Ureter (tissue), 1 donor: ENCODE data around the gene TRAF3. TPM values are rescaled to one million over a fixed set of nuclear protein-coding genes. Genes with fewer than 3 reads are reported as not detected.
"Not testable (repeated sequence)": the region's sequence is repeated elsewhere in the genome, so short reads cannot be mapped to it uniquely, and the experiment has no call there.

Experiments
- DNase-seq: peaks from one replicate; pipeline ENCODE4 v3.0.0-alpha.2; 2020; ENCODE audit warnings: low spot score
- total RNA-seq: library from RNA; stranded (reverse); gene quantifications from one replicate; pipeline ENCODE4 v1.2.4, GENCODE V29; 2023
- donor health status: DM: yes; HTN: yes; CAD: no.

Gene TRAF3
- total RNA-seq, 1 donor from 2014 or later = 29.9 TPM

DNA sequence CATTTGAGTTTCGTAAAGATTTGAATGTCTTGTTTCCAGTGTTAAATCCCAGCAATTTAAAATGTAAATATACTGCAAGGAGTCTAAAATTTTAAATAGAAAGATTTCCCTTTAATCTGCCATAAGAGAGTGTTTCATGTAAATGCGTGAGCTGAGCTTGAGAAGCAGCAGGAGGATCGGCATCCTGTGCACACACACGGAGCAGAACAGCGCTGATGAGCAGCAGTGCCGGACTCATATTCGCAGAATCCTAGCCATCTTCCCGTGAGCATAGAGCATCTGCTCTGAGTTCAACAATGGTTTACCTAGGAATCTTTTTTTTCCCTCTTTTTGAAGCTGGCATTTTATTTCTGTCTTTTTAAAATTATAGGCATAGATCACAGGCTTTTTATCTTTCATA, 115.4 kb downstream of the TRAF3 start:
- no peak for DNase-seq

DNA sequence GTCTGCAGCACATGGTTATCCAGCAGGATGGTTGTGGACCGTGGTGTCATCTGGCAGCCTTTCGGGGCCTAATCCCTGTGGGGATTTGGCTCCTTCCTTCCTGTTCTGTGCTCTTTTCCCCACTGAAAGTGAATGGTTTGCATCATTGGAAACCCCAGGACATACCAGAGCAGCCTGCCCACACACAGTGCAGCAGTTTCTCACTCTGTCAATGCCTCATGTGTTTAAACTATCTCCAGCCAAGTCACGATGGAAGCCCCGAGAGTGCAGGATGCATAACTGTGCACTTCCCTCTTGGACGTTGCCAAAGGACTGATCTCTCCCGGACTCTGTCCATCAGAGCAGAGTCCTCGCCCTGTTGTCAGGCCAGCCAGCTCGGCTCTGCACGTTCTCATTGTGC, 116.2 kb downstream of the TRAF3 start:
- no peak for DNase-seq

GRCh38 chr14:102896735-102897134, 119.5 kb downstream of the TRAF3 start:
- not testable (repeated sequence) for DNase-seq

DNA sequence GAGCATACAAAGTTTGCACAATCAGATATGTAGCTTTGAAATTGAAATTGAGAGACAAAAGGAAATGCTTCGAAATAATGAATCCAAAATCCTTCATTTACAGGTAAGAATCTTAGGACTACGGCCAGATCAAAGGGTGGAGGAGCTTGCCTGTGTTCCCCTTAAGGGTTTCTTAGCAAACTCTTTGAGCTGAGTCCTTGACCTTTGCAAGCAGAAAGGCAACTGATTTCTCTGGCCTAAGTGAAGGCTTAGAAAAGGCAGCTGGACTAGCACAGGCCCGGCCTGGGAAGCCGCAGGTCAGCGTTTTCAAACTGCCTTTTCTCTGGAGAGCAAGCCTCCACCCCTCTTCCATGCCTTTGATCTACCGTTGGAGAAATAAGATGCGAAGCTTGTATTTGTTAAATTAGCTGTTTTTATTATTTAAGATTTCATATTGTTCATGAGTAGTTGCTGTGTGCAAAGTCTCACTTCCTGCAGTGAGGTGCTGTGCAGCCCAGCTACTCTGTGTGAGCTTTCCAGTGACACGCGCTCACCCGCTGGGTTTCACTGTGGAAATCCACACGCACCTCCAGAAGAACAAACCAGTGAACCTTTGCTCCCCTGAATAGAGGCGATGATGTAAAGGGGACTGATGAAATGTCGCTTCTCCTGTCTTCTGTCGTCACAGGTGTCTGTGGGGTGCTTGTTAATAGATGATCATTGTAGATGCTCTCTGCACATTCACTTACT, 120.2 kb downstream of the TRAF3 start:
- DNase-seq = no peak

- no peak for DNase-seq
Observed at GRCh38 chr14:102898298-102898697, 121.0 kb downstream of the TRAF3 start.

GRCh38 chr14:102898776-102899515, 121.7 kb downstream of the TRAF3 start:
- DNase-seq = no peak

DNA sequence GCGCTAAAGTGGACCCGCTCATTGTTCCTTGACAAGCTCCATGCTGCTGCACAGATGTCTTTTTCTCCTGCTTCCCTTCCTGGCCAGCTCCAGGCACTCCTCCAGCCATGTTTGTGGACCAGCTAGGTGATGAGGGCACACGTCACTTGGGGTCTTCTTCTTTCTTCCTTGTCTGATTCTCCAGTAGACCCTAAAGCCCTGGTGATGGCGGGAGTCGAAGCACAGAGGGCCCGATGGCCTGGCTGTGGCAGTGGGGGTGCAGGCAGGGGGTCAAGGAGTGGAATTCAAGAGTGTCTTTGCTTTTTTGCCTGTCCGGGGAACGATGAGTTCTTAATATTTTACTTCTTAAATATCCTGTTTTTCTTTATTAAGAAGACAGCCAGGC, 122.3 kb downstream of the TRAF3 start:
- no peak for DNase-seq

DNA sequence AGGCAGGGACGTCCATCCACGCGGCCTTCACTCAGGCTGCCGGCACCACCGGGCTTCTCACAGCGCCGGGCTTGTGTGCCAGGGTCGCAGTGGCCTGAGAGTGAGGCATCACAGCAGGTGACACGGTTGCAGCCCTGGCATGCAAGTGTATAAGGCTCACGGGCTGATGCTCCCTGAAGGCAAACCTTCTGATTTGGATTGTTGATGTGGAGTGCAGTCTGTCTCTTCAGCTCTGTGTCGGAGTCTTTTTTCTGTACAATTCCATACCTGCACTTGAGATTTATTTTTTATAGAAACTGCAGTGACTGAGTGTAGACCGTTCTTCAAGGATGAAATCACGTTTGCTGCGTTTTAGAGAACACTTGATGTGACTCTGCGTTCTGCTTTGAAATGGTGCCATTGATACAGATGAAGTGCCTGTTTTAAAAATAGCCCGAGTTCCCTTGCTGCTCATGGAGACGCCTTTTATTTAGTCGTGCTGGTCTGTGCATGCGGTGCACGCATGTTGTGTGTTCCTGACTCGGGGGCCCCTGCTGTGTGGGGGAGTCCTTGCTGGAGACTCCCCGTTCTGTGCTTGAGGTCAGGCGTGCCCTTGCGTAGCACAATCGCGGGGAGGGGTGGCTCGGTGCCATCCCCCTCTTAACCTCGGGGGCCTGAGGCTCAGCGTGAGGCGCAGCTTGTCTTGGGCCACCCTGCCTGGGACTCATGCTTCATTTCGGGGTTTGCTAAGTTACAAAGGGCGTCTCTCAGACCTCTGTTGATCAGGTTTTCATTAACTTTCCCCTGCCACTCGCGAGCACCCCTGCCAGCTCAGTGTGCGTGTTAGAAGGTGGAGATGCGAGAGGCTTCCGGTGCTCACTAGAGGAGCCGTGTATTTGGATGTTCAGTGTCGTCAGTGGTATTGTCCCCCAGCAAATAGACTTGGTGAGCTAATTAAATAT, 123.7 kb downstream of the TRAF3 start:
- DNase-seq = no peak

- no peak for DNase-seq
Observed at GRCh38 chr14:102901633-102902032, 124.4 kb downstream of the TRAF3 start.

DNA sequence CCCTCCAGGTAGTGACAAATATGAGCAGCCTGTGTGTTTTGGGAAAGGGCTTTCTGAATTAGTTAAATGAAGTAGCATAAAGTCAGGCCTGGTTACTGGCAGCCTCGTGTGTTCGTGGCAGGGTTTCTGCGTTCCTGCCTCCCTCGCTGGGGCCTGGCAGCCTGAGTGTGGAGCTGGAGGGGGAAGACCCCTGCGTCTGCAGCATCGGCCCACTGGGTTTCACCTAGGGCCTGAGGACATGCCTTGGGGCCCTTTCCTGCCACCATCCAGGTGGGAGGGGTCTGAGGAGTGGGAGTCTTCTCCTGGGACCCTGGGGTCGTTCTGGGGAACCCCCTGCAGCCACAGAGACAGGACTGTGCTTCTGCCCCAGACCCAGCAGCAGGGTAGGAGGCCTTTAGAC, 124.8 kb downstream of the TRAF3 start:
- no peak for DNase-seq

DNA sequence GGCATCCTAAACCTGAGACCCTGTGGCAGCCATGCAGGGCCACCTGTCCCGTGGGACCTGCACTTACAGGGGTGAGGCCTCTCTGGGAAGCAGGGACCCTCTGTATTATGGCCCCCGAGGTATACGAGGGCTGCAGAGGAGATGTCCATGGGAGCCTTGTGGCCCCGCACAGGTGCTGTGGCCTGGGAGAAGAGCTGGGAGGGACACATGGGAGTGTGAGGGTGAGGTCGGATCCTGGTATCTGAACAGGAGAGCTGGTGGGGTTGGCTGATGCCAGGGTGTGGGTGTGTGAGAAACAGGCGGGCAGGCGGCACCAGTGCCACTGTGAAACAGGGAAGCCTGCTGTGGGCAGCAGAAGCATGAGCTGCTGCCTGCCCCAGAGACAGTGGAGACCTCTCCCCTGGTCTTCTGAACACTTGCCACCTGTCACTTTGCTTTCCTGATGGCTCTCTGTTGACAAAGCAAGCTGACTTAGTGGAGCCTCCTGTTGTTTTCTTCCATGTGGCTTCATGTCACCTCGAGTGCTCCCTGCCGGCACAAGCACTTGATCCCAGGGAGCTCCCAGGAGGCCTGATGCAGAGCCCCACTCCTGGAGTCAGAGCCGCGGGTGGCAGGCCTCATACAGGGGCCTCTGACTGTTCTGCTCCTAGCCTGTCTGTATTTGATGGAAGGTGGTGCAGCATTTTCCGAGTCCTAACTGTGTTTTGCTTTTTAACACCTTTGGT, 125.4 kb downstream of the TRAF3 start:
- no peak for DNase-seq

DNA sequence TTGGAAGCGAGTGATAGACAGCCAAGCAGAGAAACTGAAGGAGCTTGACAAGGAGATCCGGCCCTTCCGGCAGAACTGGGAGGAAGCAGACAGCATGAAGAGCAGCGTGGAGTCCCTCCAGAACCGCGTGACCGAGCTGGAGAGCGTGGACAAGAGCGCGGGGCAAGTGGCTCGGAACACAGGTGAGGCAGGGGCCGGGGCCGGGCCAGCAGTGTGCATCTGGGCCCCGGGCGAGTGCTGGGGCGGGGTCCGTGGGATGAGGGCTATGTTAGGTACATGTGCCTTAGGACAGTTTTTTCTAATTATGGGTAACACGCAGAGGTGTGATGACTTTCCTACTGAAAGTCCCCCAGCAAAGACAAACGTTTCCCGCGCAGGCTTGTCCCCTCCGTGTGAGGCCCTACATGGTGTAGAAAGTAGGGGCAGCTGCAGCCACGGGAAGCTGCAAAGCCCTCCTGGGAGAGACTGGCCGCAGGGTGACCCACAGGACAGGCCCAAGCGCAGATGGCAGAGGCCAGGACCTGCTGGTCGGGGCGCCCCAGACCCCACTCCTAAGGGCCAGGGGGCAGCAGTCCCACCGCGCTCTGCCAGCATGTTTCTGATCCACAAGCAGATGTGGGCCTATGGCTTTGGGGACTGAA, 126.1 kb downstream of the TRAF3 start:
- DNase-seq = no peak

- DNase-seq = no peak
Observed at GRCh38 chr14:102903889-102904512, 126.8 kb downstream of the TRAF3 start.

DNA sequence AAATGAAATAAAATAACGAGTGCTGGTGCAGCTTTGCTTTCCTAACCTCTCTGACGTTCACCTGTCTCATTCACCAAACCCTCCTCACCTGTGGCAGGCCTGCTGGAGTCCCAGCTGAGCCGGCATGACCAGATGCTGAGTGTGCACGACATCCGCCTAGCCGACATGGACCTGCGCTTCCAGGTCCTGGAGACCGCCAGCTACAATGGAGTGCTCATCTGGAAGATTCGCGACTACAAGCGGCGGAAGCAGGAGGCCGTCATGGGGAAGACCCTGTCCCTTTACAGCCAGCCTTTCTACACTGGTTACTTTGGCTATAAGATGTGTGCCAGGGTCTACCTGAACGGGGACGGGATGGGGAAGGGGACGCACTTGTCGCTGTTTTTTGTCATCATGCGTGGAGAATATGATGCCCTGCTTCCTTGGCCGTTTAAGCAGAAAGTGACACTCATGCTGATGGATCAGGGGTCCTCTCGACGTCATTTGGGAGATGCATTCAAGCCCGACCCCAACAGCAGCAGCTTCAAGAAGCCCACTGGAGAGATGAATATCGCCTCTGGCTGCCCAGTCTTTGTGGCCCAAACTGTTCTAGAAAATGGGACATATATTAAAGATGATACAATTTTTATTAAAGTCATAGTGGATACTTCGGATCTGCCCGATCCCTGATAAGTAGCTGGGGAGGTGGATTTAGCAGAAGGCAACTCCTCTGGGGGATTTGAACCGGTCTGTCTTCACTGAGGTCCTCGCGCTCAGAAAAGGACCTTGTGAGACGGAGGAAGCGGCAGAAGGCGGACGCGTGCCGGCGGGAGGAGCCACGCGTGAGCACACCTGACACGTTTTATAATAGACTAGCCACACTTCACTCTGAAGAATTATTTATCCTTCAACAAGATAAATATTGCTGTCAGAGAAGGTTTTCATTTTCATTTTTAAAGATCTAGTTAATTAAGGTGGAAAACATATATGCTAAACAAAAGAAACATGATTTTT, 128.2 kb downstream of the TRAF3 start:
- no peak for DNase-seq

- DNase-seq = no peak
Observed at GRCh38 chr14:102906616-102907302, 129.5 kb downstream of the TRAF3 start.

- DNase-seq = no peak
Observed at GRCh38 chr14:102907303-102907844, 130.1 kb downstream of the TRAF3 start.

- no peak for DNase-seq
Observed at GRCh38 chr14:102907980-102908730, 130.9 kb downstream of the TRAF3 start.
